CD4-positive, alpha-beta T cell treated with Interleukin-6 for 4 hours (primary cell): Measurements from ENCODE around the gene MDC1.

Source experiments
- DNase-seq: peaks from one replicate; pipeline ENCODE4 v3.0.0-alpha.2; 2020; ENCODE audit warnings: mixed read lengths

Gene MDC1

GRCh38 chr6:30703011-30703410, 14.1 kb downstream of the MDC1 start:
- no peak for DNase-seq

GRCh38 chr6:30700340-30700739, 16.7 kb downstream of the MDC1 start:
- no peak for DNase-seq

GRCh38 chr6:30696432-30696831, 20.6 kb downstream of the MDC1 start:
- no peak for DNase-seq

GRCh38 chr6:30691208-30691847, 25.8 kb downstream of the MDC1 start:
- no peak for DNase-seq

GRCh38 chr6:30690403-30691207, 26.5 kb downstream of the MDC1 start, which contains the start of gene NRM:
NRM (minus strand) TSS chr6:30690984; CDS start chr6:30690974, 10 bp downstream.
- DNase-seq: peak; percentile 88

- no peak for DNase-seq
These were observed 27.1 kb downstream of the MDC1 start for GRCh38 chr6:30689985-30690384.

- DNase-seq: no peak
These were observed 27.8 kb downstream of the MDC1 start for GRCh38 chr6:30689022-30689865.

- peak; percentile 30 for DNase-seq
These were observed 28.5 kb downstream of the MDC1 start for GRCh38 chr6:30688569-30688968.

- no peak for DNase-seq
These were observed 29.2 kb downstream of the MDC1 start for GRCh38 chr6:30687659-30688431.

- peak; percentile 84 for DNase-seq
These were observed 30.0 kb downstream of the MDC1 start for GRCh38 chr6:30686908-30687658.

GRCh38 chr6:30686009-30686907, 30.8 kb downstream of the MDC1 start, which contains the start of gene PPP1R18:
PPP1R18 (minus strand) TSS chr6:30686645; CDS start chr6:30686018, 627 bp downstream.
- DNase-seq: peak; percentile 87

- peak; percentile 54 for DNase-seq
These were observed 31.7 kb downstream of the MDC1 start for GRCh38 chr6:30685157-30686008.

- DNase-seq: peak; percentile 77
These were observed 32.5 kb downstream of the MDC1 start for GRCh38 chr6:30684386-30685156.

GRCh38 chr6:30683980-30684338, 33.1 kb downstream of the MDC1 start:
- DNase-seq: no peak

GRCh38 chr6:30683183-30683979, 33.7 kb downstream of the MDC1 start:
- DNase-seq: peak; percentile 26

- peak; percentile 94 for DNase-seq
These were observed 34.7 kb downstream of the MDC1 start for GRCh38 chr6:30682143-30683117.

GRCh38 chr6:30681766-30682142, 35.3 kb downstream of the MDC1 start:
- peak; percentile 29 for DNase-seq
